D721Med (cell line): ENCODE measurements around the gene SPANXN3.

Experiments
- DNase-seq: peaks from one replicate; pipeline ENCODE4 v3.0.0; 2011; ENCODE audit warnings: low spot score; ENCODE audit not compliant: insufficient read length
- FAIRE-seq: peaks from 2 replicates; lab custom pipeline; 2011; peaks lifted over from hg19 to GRCh38; lab: Jason Lieb, UNC
- TF ChIP-seq, protein P1 (sequence below): IDR thresholded peaks from 2 replicates; pipeline ENCODE4 v1.5.1; 2012; ENCODE audit warnings: mild to moderate bottlenecking, control low read depth; ENCODE audit not compliant: insufficient read depth; ENCODE audit errors: missing control alignments

SPANXN3 gene

GRCh38 chrX:143462696-143463095 lies 54.6 kb downstream of the SPANXN3 start:
- TF ChIP-seq, protein P1, sequence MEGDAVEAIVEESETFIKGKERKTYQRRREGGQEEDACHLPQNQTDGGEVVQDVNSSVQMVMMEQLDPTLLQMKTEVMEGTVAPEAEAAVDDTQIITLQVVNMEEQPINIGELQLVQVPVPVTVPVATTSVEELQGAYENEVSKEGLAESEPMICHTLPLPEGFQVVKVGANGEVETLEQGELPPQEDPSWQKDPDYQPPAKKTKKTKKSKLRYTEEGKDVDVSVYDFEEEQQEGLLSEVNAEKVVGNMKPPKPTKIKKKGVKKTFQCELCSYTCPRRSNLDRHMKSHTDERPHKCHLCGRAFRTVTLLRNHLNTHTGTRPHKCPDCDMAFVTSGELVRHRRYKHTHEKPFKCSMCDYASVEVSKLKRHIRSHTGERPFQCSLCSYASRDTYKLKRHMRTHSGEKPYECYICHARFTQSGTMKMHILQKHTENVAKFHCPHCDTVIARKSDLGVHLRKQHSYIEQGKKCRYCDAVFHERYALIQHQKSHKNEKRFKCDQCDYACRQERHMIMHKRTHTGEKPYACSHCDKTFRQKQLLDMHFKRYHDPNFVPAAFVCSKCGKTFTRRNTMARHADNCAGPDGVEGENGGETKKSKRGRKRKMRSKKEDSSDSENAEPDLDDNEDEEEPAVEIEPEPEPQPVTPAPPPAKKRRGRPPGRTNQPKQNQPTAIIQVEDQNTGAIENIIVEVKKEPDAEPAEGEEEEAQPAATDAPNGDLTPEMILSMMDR: no peak
- FAIRE-seq (no peak), DNase-seq (no peak)

DNA sequence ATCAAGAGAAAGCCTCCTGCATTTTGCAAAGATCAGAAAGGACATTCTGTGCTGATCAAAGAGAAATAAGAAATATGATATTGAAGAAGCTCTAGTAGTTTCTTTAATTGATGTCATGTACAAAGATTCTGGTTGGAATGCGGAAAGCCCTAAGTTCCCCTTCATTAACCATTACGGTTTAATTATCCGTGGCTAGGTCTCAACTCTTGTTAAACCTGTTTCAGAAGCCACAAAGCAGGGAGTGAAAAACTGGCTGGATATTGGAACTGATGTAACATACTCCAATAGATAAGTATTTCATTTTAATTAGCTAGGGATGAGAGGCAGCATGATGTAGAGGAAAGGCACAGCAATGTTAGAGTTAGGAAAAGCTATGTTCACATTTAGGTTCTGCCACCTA lies 55.7 kb downstream of the SPANXN3 start:
- FAIRE-seq: no peak
- TF ChIP-seq, protein P1: no peak
- DNase-seq: no peak
